SH-SY5Y (cell line): Measurements from ENCODE around the gene ACSL4.

Source experiments
- GATA2 ChIP-seq: IDR thresholded peaks from 2 replicates; pipeline ENCODE4 v1.6.1; 2011; ENCODE audit warnings: mild to moderate bottlenecking, low read depth, low read length
- GATA3 ChIP-seq: IDR thresholded peaks from 2 replicates; pipeline ENCODE4 v1.6.1; 2011; ENCODE audit warnings: low read depth, mild to moderate bottlenecking, low read length, moderate library complexity

- TF ChIP-seq GATA2 (no peak), GATA3 (no peak)
Measured at GRCh38 chrX:109740433-109740809, 7.4 kb upstream of the ACSL4 start.
